Osteoblast (primary cell): ENCODE data around the gene SLC25A21. TPM values are rescaled to one million over a fixed set of nuclear protein-coding genes. Genes with fewer than 3 reads are reported as not detected.

Source experiments
- DNase-seq: peaks from one replicate; pipeline ENCODE4 v3.0.0; 2011; ENCODE audit warnings: low spot score, mixed read lengths; ENCODE audit not compliant: insufficient read length; ENCODE audit errors: missing footprints
- H2AFZ ChIP-seq: 2 replicates; pipeline ENCODE4 v1.6.0; 2011; ENCODE audit warnings: mild to moderate bottlenecking, low read length
- H3K27ac ChIP-seq: 2 replicates; pipeline ENCODE4 v1.5.1; 2011; ENCODE audit warnings: mild to moderate bottlenecking, low read depth, low read length, moderate library complexity
- H3K27me3 ChIP-seq: 2 replicates; pipeline ENCODE4 v1.6.0; 2012; ENCODE audit warnings: mild to moderate bottlenecking, control low read depth, inconsistent platforms, low read length, moderate library complexity; ENCODE audit not compliant: insufficient read depth
- H3K36me3 ChIP-seq: 2 replicates; pipeline ENCODE4 v1.5.1; 2011; ENCODE audit warnings: mild to moderate bottlenecking, low read length, control low read depth, moderate library complexity; ENCODE audit not compliant: insufficient read depth
- H3K4me1 ChIP-seq: 2 replicates; pipeline ENCODE4 v1.5.1; 2011; ENCODE audit warnings: mild to moderate bottlenecking, low read length, control low read depth, moderate library complexity; ENCODE audit not compliant: insufficient read depth
- H3K4me2 ChIP-seq: 2 replicates; pipeline ENCODE4 v1.6.0; 2011; ENCODE audit warnings: mild to moderate bottlenecking, low read length; ENCODE audit not compliant: insufficient read depth
- H3K4me3 ChIP-seq: fragments of 200-600 bp; sonication (generic); 3 replicates; pipeline ENCODE4 v1.5.1; 2012; ENCODE audit warnings: mild to moderate bottlenecking, low read length, inconsistent platforms; ENCODE audit not compliant: insufficient read depth
- H3K79me2 ChIP-seq: 2 replicates; pipeline ENCODE4 v1.6.0; 2012; ENCODE audit warnings: mild to moderate bottlenecking, low read length, control low read depth, inconsistent platforms; ENCODE audit not compliant: insufficient read depth
- H3K9me3 ChIP-seq: 2 replicates; pipeline ENCODE4 v1.5.1; 2011; ENCODE audit warnings: low read depth, low read length, control low read depth
- H4K20me1 ChIP-seq: 2 replicates; pipeline ENCODE4 v1.6.0; 2012; ENCODE audit warnings: mild to moderate bottlenecking, low read length, control low read depth; ENCODE audit not compliant: insufficient read depth
- CTCF ChIP-seq: IDR thresholded peaks from 2 replicates; pipeline ENCODE4 v1.5.1; 2011; ENCODE audit warnings: mild to moderate bottlenecking, low read depth, low read length, moderate library complexity; ENCODE audit errors: extremely low read depth
- total RNA-seq: library from RNA; depleted of rRNA; stranded (reverse); fragments of >200 nt; gene quantifications from 2 replicates; pipeline ENCODE4 v1.2.3, GENCODE V29; 2012

SLC25A21 gene
- total RNA-seq, 1 donor = 0.72 TPM

GRCh38 chr14:36996133-36996856, 176.1 kb downstream of the SLC25A21 start:
- no peak for TF ChIP-seq CTCF
- H3K27me3 ChIP-seq = no peaks in the 10 kb centered on the region
- H3K4me2 ChIP-seq = no peak overlapping the region
- H3K79me2 ChIP-seq = no peaks in the 10 kb centered on the region
- no peak for DNase-seq
- no peaks in the 10 kb centered on the region for H3K9me3 ChIP-seq
- H3K27ac ChIP-seq = no peak overlapping the region
- no peak overlapping the region for H2AFZ ChIP-seq
- H3K4me1 ChIP-seq = peaks cover 15% of the 10 kb centered on the region
- H3K36me3 ChIP-seq = no peaks in the 10 kb centered on the region
- no peaks in the 10 kb centered on the region for H4K20me1 ChIP-seq
- H3K4me3 ChIP-seq = no peak overlapping the region

GRCh38 chr14:36989806-36990205, 182.6 kb downstream of the SLC25A21 start:
- Histone ChIP-seq H3K4me1 (no peaks in the 10 kb centered on the region), H3K36me3 (no peaks in the 10 kb centered on the region), H3K27me3 (no peaks in the 10 kb centered on the region), H2AFZ (no peak overlapping the region), H3K79me2 (no peaks in the 10 kb centered on the region), H3K27ac (no peak overlapping the region), H3K4me2 (no peak overlapping the region), H4K20me1 (no peaks in the 10 kb centered on the region), H3K4me3 (no peak overlapping the region), H3K9me3 (no peaks in the 10 kb centered on the region)
- no peak for TF ChIP-seq CTCF
- DNase-seq = no peak

- Histone ChIP-seq H3K4me2 (no peak overlapping the region), H3K4me3 (no peak overlapping the region), H3K27ac (no peak overlapping the region), H3K27me3 (no peaks in the 10 kb centered on the region), H3K9me3 (no peaks in the 10 kb centered on the region), H2AFZ (no peak overlapping the region), H3K36me3 (no peaks in the 10 kb centered on the region), H4K20me1 (no peaks in the 10 kb centered on the region), H3K4me1 (no peaks in the 10 kb centered on the region), H3K79me2 (no peaks in the 10 kb centered on the region)
- peak; percentile 17 for DNase-seq
- no peak for TF ChIP-seq CTCF
Observed at GRCh38 chr14:36988989-36989388, 183.4 kb downstream of the SLC25A21 start.

- TF ChIP-seq CTCF = no peak
- H3K27ac ChIP-seq = no peak overlapping the region
- H3K4me1 ChIP-seq = no peaks in the 10 kb centered on the region
- no peaks in the 10 kb centered on the region for H3K9me3 ChIP-seq
- H2AFZ ChIP-seq = peak overlapping the region; percentile 60
- H4K20me1 ChIP-seq = no peaks in the 10 kb centered on the region
- H3K79me2 ChIP-seq = no peaks in the 10 kb centered on the region
- H3K36me3 ChIP-seq = no peaks in the 10 kb centered on the region
- no peaks in the 10 kb centered on the region for H3K27me3 ChIP-seq
- H3K4me2 ChIP-seq = no peak overlapping the region
- no peak overlapping the region for H3K4me3 ChIP-seq
- no peak for DNase-seq
Observed at GRCh38 chr14:36988568-36988967, 183.8 kb downstream of the SLC25A21 start.
